ENCODE data around the gene POF1B. TPM values are rescaled to one million over a fixed set of nuclear protein-coding genes. Genes with fewer than 3 reads are reported as not detected.

Gene POF1B
- total RNA-seq, 120 experiments from 2014 or later, result 0.12 to 0.30 TPM; not detected in 118

Other genes with a start within 250 kb of the POF1B start
- gene SATL1, start 135.9 kb downstream of the POF1B start, total RNA-seq, result 1 to 10 TPM in 116 of 120 experiments, under 1 TPM in 4; 0.53 to 4.4 (median 2.2) TPM
- gene ZNF711, start 135.7 kb downstream of the POF1B start, total RNA-seq, result 10 to 100 TPM; 10.4 to 32.2 (median 20.6) TPM

Measured in dorsolateral prefrontal cortex (tissue), 118 donors.